Peyer's patch (tissue), 4 donors: Measurements from ENCODE around the gene CSRNP3. TPM values are rescaled to one million over a fixed set of nuclear protein-coding genes. Genes with fewer than 3 reads are reported as not detected.

ENCODE experiments used
- DNase-seq, 3 donors: peaks; one replicate each; pipeline ENCODE4 v3.0.0-alpha.2; 2017 to 2019
- H3K27ac ChIP-seq, 4 donors: fragments of 200-600 bp; sonication (generic); one replicate each; pipeline ENCODE4 v1.5.1; 2016 to 2019
- H3K27me3 ChIP-seq, 2 donors: fragments of 200-600 bp; sonication (generic); one replicate each; pipeline ENCODE4 v1.5.1; 2019
- H3K36me3 ChIP-seq, 3 donors: fragments of 200-600 bp; sonication (generic); one replicate each; pipeline ENCODE4 v1.5.1; 2016 to 2019
- H3K4me1 ChIP-seq, 4 donors: fragments of 200-600 bp; sonication (generic); one replicate each; pipeline ENCODE4 v1.5.1; 2016 to 2019
- H3K4me3 ChIP-seq, 4 donors: fragments of 200-600 bp; sonication (generic); 1 replicate in 3 of 4; 2 replicates in 1 of 4; pipeline ENCODE4 v1.5.1; 2016 to 2019; ENCODE audit warnings: mild to moderate bottlenecking in 1 of 4
- H3K9me3 ChIP-seq, 4 donors: fragments of 200-600 bp; sonication (generic); one replicate each; pipeline ENCODE4 v1.5.1; 2016 to 2019; ENCODE audit warnings: mild to moderate bottlenecking in 1 of 4
- CTCF ChIP-seq, 6 experiments: fragments of 450-650 bp in 4 of 6; fragments of 200-600 bp in 2 of 6; sonication (generic) in 1 of 6; IDR thresholded peaks; one replicate each; pipeline ENCODE4 v1.5.1; 2017 to 2019; ENCODE audit warnings: antibody characterized with exemption in 6 of 6, mild to moderate bottlenecking in 3 of 6, moderate library complexity in 1 of 6
- POLR2A ChIP-seq, 2 donors: fragments of 450-650 bp; IDR thresholded peaks; one replicate each; pipeline ENCODE4 v1.5.1; 2017; ENCODE audit warnings: antibody characterized with exemption in 2 of 2, mild to moderate bottlenecking in 2 of 2, moderate library complexity in 2 of 2
- total RNA-seq, 4 donors: library from RNA; depleted of rRNA; stranded (reverse); fragments of >200 nt; gene quantifications; one replicate each; pipeline ENCODE4 v1.1.0, GENCODE V29; 2016

The CSRNP3 gene
- total RNA-seq, 4 donors from 2014 or later, result 1.6 to 10.5 (median 4.4) TPM

- H3K27me3 ChIP-seq, result no peaks in the 10 kb centered on the region
- no peak for DNase-seq
- H3K9me3 ChIP-seq, result no peaks in the 10 kb centered on the region
- no peak overlapping the region for H3K4me3 ChIP-seq
- no peak overlapping the region for H3K27ac ChIP-seq
- H3K4me1 ChIP-seq, result no peaks in the 10 kb centered on the region
- no peaks in the 10 kb centered on the region for H3K36me3 ChIP-seq
- TF ChIP-seq POLR2A (IDR thresholded peaks at IDR 0.05), result no peak
- TF ChIP-seq CTCF (IDR thresholded peaks at IDR 0.05), result no peak
Observed at GRCh38 chr2:165544897-165545296, 75.4 kb downstream of the CSRNP3 start.

- no peak for DNase-seq
- no peaks in the 10 kb centered on the region for H3K27me3 ChIP-seq
- TF ChIP-seq POLR2A (IDR thresholded peaks at IDR 0.05) (no peak), CTCF (IDR thresholded peaks at IDR 0.05) (no peak)
Observed at GRCh38 chr2:165547900-165548299, 78.4 kb downstream of the CSRNP3 start.

GRCh38 chr2:165549619-165550018 lies 80.1 kb downstream of the CSRNP3 start:
- Histone ChIP-seq H3K27ac (no peak overlapping the region), H3K4me3 (no peak overlapping the region), H3K9me3 (no peaks in the 10 kb centered on the region), H3K4me1 (no peaks in the 10 kb centered on the region), H3K36me3 (no peaks in the 10 kb centered on the region), H3K27me3 (no peaks in the 10 kb centered on the region)
- TF ChIP-seq POLR2A (IDR thresholded peaks at IDR 0.05) (no peak), CTCF (IDR thresholded peaks at IDR 0.05) (no peak)
- DNase-seq, result no peak

More at GRCh38 chr2:165547900-165548299, 78.4 kb downstream of the CSRNP3 start:
- H3K4me3 ChIP-seq, result no peak overlapping the region
- no peaks in the 10 kb centered on the region for H3K9me3 ChIP-seq
- no peaks in the 10 kb centered on the region for H3K4me1 ChIP-seq
- H3K36me3 ChIP-seq, result no peaks in the 10 kb centered on the region
- no peak overlapping the region for H3K27ac ChIP-seq

GRCh38 chr2:165558832-165559231 lies 89.3 kb downstream of the CSRNP3 start:
- Histone ChIP-seq H3K36me3 (no peaks in the 10 kb centered on the region), H3K27me3 (no peaks in the 10 kb centered on the region), H3K4me3 (no peak overlapping the region), H3K9me3 (no peaks in the 10 kb centered on the region), H3K4me1 (peaks cover 0 to 13% (median 0%) of the 10 kb centered on the region in 4 donors), H3K27ac (no peak overlapping the region)
- DNase-seq, result no peak
- TF ChIP-seq POLR2A (IDR thresholded peaks at IDR 0.05) (no peak), CTCF (IDR thresholded peaks at IDR 0.05) (peak in 2 of 6 experiments; percentile 4 to 13)

GRCh38 chr2:165560377-165560988 lies 91.0 kb downstream of the CSRNP3 start:
- Histone ChIP-seq H3K4me3 (no peak overlapping the region), H3K27me3 (no peaks in the 10 kb centered on the region), H3K9me3 (no peaks in the 10 kb centered on the region), H3K36me3 (no peaks in the 10 kb centered on the region), H3K27ac (no peak overlapping the region), H3K4me1 (peaks cover 0 to 13% (median 0%) of the 10 kb centered on the region in 4 donors)
- no peak for TF ChIP-seq POLR2A (IDR thresholded peaks at IDR 0.05)
- TF ChIP-seq CTCF (IDR thresholded peaks at IDR 0.05), result no peak
- DNase-seq, result no peak
